ENCODE measurements around the gene CAMTA1. TPM values are rescaled to one million over a fixed set of nuclear protein-coding genes. Genes with fewer than 3 reads are reported as not detected.
"Not testable (repeated sequence)": the region's sequence is repeated elsewhere in the genome, so short reads cannot be mapped to it uniquely, and the experiment has no call there.

CAMTA1 gene
- total RNA-seq, 2 donors from 2014 or later, result 105 to 113 TPM

- Histone ChIP-seq H3K27me3 (replicated peaks; ENCODE audit: insufficient read depth) (no peaks in the 10 kb centered on the region), H3K9me3 (no peaks in the 10 kb centered on the region), H3K27ac (no peak overlapping the region), H3K4me1 (ENCODE audit: control insufficient read depth in 1 of 2, low read depth in 2 of 2) (peaks cover 3 to 15% of the 10 kb centered on the region in 2 donors), H3K36me3 (no peaks in the 10 kb centered on the region), H3K4me3 (no peak overlapping the region)
- TF ChIP-seq, protein P1, sequence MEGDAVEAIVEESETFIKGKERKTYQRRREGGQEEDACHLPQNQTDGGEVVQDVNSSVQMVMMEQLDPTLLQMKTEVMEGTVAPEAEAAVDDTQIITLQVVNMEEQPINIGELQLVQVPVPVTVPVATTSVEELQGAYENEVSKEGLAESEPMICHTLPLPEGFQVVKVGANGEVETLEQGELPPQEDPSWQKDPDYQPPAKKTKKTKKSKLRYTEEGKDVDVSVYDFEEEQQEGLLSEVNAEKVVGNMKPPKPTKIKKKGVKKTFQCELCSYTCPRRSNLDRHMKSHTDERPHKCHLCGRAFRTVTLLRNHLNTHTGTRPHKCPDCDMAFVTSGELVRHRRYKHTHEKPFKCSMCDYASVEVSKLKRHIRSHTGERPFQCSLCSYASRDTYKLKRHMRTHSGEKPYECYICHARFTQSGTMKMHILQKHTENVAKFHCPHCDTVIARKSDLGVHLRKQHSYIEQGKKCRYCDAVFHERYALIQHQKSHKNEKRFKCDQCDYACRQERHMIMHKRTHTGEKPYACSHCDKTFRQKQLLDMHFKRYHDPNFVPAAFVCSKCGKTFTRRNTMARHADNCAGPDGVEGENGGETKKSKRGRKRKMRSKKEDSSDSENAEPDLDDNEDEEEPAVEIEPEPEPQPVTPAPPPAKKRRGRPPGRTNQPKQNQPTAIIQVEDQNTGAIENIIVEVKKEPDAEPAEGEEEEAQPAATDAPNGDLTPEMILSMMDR (IDR thresholded peaks at IDR 0.05), result no peak
- ATAC-seq (ENCODE audit: insufficient number of reproducible peaks, low FRiP score, low read depth) (no peak), DNase-seq (ENCODE audit: low spot score) (no peak)
Measured at GRCh38 chr1:6914706-6915105, 129.5 kb downstream of the CAMTA1 start.

DNA sequence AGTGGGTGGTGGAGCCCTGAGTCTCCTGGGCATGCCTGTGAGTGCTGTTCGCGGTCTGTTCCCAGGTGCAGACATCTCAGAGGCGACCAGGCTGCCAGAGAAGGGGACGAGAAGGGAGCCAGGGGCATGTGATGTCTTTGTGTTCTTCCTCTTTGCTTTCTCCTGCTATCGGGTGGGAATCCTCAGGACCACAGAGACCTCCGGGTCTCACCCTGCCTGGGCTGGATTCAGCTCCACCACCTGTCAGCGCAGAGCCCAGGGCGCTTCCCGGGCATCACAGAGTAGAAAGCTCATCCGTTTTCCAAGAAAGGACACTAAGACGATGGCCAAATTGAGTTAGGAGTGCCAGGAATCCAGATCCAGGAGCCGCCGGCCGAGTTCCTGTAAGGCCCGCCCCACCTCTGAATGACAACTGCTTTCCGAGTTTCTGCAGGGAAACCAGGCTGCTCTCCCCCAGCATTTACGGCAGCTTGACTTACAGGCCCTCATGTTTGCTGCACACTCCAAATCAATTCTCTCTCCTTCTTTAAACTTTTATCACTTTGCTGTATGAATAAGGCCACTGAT, 130.8 kb downstream of the CAMTA1 start:
- TF ChIP-seq, protein P1 (IDR thresholded peaks at IDR 0.05), result no peak
- no peaks in the 10 kb centered on the region for H3K27me3 ChIP-seq (replicated peaks; ENCODE audit: insufficient read depth)
- DNase-seq (ENCODE audit: low spot score), result no peak
- H3K4me3 ChIP-seq, result no peak overlapping the region
- H3K4me1 ChIP-seq (ENCODE audit: control insufficient read depth in 1 of 2, low read depth in 2 of 2), result peaks cover 3 to 15% of the 10 kb centered on the region in 2 donors
- H3K27ac ChIP-seq, result no peak overlapping the region
- no peaks in the 10 kb centered on the region for H3K36me3 ChIP-seq
- ATAC-seq (ENCODE audit: insufficient number of reproducible peaks, low FRiP score, low read depth), result no peak
- H3K9me3 ChIP-seq, result no peaks in the 10 kb centered on the region

GRCh38 chr1:6917067-6917466, 131.8 kb downstream of the CAMTA1 start:
- TF ChIP-seq, protein P1 (IDR thresholded peaks at IDR 0.05), result no peak
- no peak for ATAC-seq (ENCODE audit: insufficient number of reproducible peaks, low FRiP score, low read depth)
- no peaks in the 10 kb centered on the region for H3K36me3 ChIP-seq
- H3K4me3 ChIP-seq, result no peak overlapping the region
- no peaks in the 10 kb centered on the region for H3K9me3 ChIP-seq
- DNase-seq (ENCODE audit: low spot score), result no peak
- no peak overlapping the region for H3K27ac ChIP-seq
- no peaks in the 10 kb centered on the region for H3K27me3 ChIP-seq (replicated peaks; ENCODE audit: insufficient read depth)
- H3K4me1 ChIP-seq (ENCODE audit: control insufficient read depth in 1 of 2, low read depth in 2 of 2), result peaks cover 4 to 18% of the 10 kb centered on the region in 2 donors

- ATAC-seq (ENCODE audit: insufficient number of reproducible peaks, low FRiP score, low read depth) (no peak), DNase-seq (ENCODE audit: low spot score) (no peak)
- peaks cover 12 to 31% of the 10 kb centered on the region in 2 donors for H3K4me1 ChIP-seq (ENCODE audit: control insufficient read depth in 1 of 2, low read depth in 2 of 2)
- no peaks in the 10 kb centered on the region for H3K27me3 ChIP-seq (replicated peaks; ENCODE audit: insufficient read depth)
- no peaks in the 10 kb centered on the region for H3K9me3 ChIP-seq
- H3K4me3 ChIP-seq, result no peak overlapping the region
- H3K36me3 ChIP-seq, result no peaks in the 10 kb centered on the region
- peak overlapping the region; percentile 21 to 35 for H3K27ac ChIP-seq
- TF ChIP-seq, protein P1 (IDR thresholded peaks at IDR 0.05), result no peak
Measured at GRCh38 chr1:6918186-6918924, 133.1 kb downstream of the CAMTA1 start.

GRCh38 chr1:6918925-6919511, 133.8 kb downstream of the CAMTA1 start:
- Histone ChIP-seq H3K4me1 (ENCODE audit: control insufficient read depth in 1 of 2, low read depth in 2 of 2) (peaks cover 16 to 38% of the 10 kb centered on the region in 2 donors), H3K9me3 (no peaks in the 10 kb centered on the region), H3K27me3 (replicated peaks; ENCODE audit: insufficient read depth) (no peaks in the 10 kb centered on the region), H3K27ac (peak overlapping the region; percentile 21 to 35), H3K4me3 (no peak overlapping the region), H3K36me3 (no peaks in the 10 kb centered on the region)
- no peak for ATAC-seq (ENCODE audit: insufficient number of reproducible peaks, low FRiP score, low read depth)
- no peak for DNase-seq (ENCODE audit: low spot score)
- TF ChIP-seq, protein P1 (IDR thresholded peaks at IDR 0.05), result no peak

- DNase-seq (ENCODE audit: low spot score); H3K4me3 ChIP-seq; ATAC-seq (ENCODE audit: insufficient number of reproducible peaks, low FRiP score, low read depth); H3K27ac ChIP-seq; H3K27me3 ChIP-seq (replicated peaks; ENCODE audit: insufficient read depth); H3K36me3 ChIP-seq; H3K9me3 ChIP-seq: not testable (repeated sequence)
- peaks cover 31 to 55% of the 10 kb centered on the region in 2 donors for H3K4me1 ChIP-seq (ENCODE audit: control insufficient read depth in 1 of 2, low read depth in 2 of 2)
Measured at GRCh38 chr1:6921506-6921905, 136.3 kb downstream of the CAMTA1 start.
